ENCODE measurements around the gene ABHD3. TPM values are rescaled to one million over a fixed set of nuclear protein-coding genes. Genes with fewer than 3 reads are reported as not detected.
"Not testable (repeated sequence)": the region's sequence is repeated elsewhere in the genome, so short reads cannot be mapped to it uniquely, and the experiment has no call there.

ABHD3 gene
- total RNA-seq, 3 donors from 2014 or later = 82.7 to 160 (median 150) TPM

DNA sequence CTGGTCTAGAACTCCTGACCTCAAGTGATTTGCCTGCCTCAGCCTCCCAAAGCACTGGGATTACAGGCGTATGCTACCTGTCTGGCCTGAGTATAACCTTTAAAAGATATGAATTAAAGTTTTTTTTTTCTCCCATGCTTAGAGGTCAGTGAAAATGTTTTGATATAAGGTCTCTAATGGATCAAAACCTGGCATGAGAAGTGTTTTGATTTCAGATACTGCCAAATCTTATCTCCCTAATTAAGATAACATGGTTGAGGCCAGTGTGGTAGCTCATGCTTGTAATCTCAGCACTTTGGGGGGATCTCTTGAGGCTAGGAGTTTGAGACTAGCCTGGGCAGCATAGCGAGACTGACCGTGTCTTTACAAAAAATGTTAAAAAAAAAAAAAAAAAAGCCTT lies 51.2 kb downstream of the ABHD3 start:
- Histone ChIP-seq H3K9me3 (no peaks in the 10 kb centered on the region), H3K4me3 (no peak overlapping the region), H3K36me3 (ENCODE audit: low read depth) (peaks cover 9% of the 10 kb centered on the region), H3K4me1 (ENCODE audit: low read depth) (no peaks in the 10 kb centered on the region)
- TF ChIP-seq CTCF (IDR thresholded peaks at IDR 0.05) = no peak
- DNase-seq = no peak
- no peak for ATAC-seq
- intact Hi-C loops (cut with DNase I, micrococcal nuclease) = no loop called here

GRCh38 chr18:21652073-21652472 lies 52.5 kb downstream of the ABHD3 start:
- intact Hi-C loops (cut with DNase I, micrococcal nuclease) = no loop called here
- Histone ChIP-seq H3K4me3 (no peak overlapping the region), H3K9me3 (no peaks in the 10 kb centered on the region), H3K4me1 (ENCODE audit: low read depth) (no peaks in the 10 kb centered on the region), H3K36me3 (ENCODE audit: low read depth) (peaks cover 9% of the 10 kb centered on the region)
- DNase-seq (no peak), ATAC-seq (no peak)
- no peak for TF ChIP-seq CTCF (IDR thresholded peaks at IDR 0.05)

DNA sequence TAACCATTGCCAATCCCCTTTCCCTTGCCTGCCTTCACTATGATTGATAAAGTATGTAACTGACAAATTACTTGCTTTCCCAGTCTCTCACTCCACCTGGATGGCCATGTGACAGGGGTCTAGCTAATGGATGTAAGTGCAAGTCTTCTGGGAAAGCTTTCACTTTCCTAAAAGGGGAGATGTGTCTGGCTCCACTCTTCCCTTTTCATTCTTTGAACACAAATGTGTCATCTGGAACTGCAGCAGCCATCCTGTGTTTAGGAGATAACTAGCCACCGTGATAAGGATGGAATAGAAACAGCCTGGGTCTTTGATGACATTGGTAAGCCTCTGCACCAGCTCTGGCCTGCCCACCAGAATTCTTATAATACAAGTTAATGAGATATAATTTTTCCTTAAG lies 54.3 kb downstream of the ABHD3 start:
- Histone ChIP-seq H3K4me3 (no peak overlapping the region), H3K9me3 (no peaks in the 10 kb centered on the region), H3K4me1 (ENCODE audit: low read depth) (no peaks in the 10 kb centered on the region), H3K36me3 (ENCODE audit: low read depth) (peaks cover 4% of the 10 kb centered on the region)
- intact Hi-C loops (cut with DNase I, micrococcal nuclease) = no loop called here
- ATAC-seq (no peak), DNase-seq (no peak)
- no peak for TF ChIP-seq CTCF (IDR thresholded peaks at IDR 0.05)

GRCh38 chr18:21640375-21640774 lies 64.2 kb downstream of the ABHD3 start:
- H3K4me1 ChIP-seq (ENCODE audit: low read depth); H3K36me3 ChIP-seq (ENCODE audit: low read depth); intact Hi-C loops (cut with DNase I, micrococcal nuclease); DNase-seq; H3K9me3 ChIP-seq; H3K4me3 ChIP-seq; ATAC-seq: not testable (repeated sequence)

DNA sequence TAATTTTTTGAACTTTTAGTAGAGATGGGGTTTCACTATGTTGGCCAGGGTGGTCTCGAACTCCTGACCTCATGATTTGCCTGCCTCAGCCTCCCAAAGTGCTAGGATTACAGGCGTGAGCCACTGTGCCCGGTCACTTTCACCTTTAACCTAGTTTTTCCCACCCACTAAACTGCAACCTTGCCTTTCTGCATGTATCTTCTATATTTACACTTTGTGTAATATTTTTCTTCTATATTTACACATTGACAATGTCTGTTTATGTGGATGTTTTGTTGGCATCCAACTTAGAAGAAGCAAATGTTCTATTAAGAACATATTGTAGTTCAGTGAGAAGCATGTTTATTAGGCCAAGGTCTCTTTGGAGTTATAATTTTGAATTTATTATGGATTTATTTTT lies 65.8 kb downstream of the ABHD3 start:
- Histone ChIP-seq H3K4me1 (ENCODE audit: low read depth) (peaks cover 5% of the 10 kb centered on the region), H3K36me3 (ENCODE audit: low read depth) (no peaks in the 10 kb centered on the region), H3K4me3 (no peak overlapping the region), H3K9me3 (no peaks in the 10 kb centered on the region)
- intact Hi-C loops (cut with DNase I, micrococcal nuclease) = no loop called here
- TF ChIP-seq CTCF (IDR thresholded peaks at IDR 0.05) = no peak
- ATAC-seq (no peak), DNase-seq (no peak)

DNA sequence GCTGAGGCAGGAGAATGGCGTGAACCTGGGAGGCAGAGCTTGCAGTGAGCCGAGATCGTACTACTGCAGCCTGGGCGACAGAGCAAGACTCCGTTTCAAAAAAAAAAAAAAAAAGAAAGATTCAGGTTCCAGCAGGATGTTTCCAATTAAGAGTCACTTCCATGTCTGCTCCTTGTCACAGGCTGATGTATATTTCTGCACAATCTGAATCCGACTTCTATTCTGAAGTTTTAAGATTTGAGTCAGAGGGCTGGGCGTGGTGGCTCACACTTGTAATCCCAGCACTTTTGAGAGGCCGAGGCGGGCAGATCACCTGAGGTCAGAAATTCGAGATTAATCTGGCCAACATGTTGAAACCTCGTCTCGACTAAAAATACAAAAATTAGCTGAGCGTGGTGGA lies 67.8 kb downstream of the ABHD3 start:
- no peaks in the 10 kb centered on the region for H3K9me3 ChIP-seq
- DNase-seq (no peak), ATAC-seq (no peak)
- no peaks in the 10 kb centered on the region for H3K36me3 ChIP-seq (ENCODE audit: low read depth)
- H3K4me3 ChIP-seq = no peak overlapping the region
- peaks cover 5% of the 10 kb centered on the region for H3K4me1 ChIP-seq (ENCODE audit: low read depth)
- TF ChIP-seq CTCF (IDR thresholded peaks at IDR 0.05) = no peak
- intact Hi-C loops (cut with DNase I, micrococcal nuclease) = no loop called here

Data from mucosa of descending colon (tissue), 3 donors.